Glutamatergic neuron (in vitro differentiated cells): Measurements from ENCODE around the gene SLC26A9. TPM values are rescaled to one million over a fixed set of nuclear protein-coding genes. Genes with fewer than 3 reads are reported as not detected.
A peak's percentile ranks its signal among the peaks of the same experiment; 100 is the strongest.
"Not testable (repeated sequence)": the region's sequence is repeated elsewhere in the genome, so short reads cannot be mapped to it uniquely, and the experiment has no call there.

Source experiments
- DNase-seq: peaks from one replicate; pipeline ENCODE4 v3.0.0; 2022
- H3K27ac Mint-ChIP-seq: one replicate; pipeline ENCODE4 v1.8.0; 2020; ENCODE audit warnings: mild to moderate bottlenecking, mixed read lengths, inconsistent platforms; ENCODE audit not compliant: unreplicated experiment
- H3K27me3 Mint-ChIP-seq: one replicate; pipeline ENCODE4 v1.8.0; 2020; ENCODE audit warnings: mild to moderate bottlenecking, moderate library complexity, mixed read lengths, inconsistent platforms; ENCODE audit not compliant: unreplicated experiment
- H3K36me3 Mint-ChIP-seq: one replicate; pipeline ENCODE4 v1.8.0; 2020; ENCODE audit warnings: mild to moderate bottlenecking, mixed read lengths, inconsistent platforms; ENCODE audit not compliant: unreplicated experiment
- H3K4me1 Mint-ChIP-seq: one replicate; pipeline ENCODE4 v1.8.0; 2020; ENCODE audit warnings: mild to moderate bottlenecking, low read depth, mixed read lengths, inconsistent platforms; ENCODE audit not compliant: unreplicated experiment
- H3K4me3 Mint-ChIP-seq: one replicate; pipeline ENCODE4 v1.8.0; 2020; ENCODE audit warnings: mild to moderate bottlenecking, mixed read lengths, inconsistent platforms; ENCODE audit not compliant: unreplicated experiment
- H3K9me3 Mint-ChIP-seq: one replicate; pipeline ENCODE4 v1.8.0; 2020; ENCODE audit warnings: mild to moderate bottlenecking, moderate library complexity, mixed read lengths, inconsistent platforms; ENCODE audit not compliant: unreplicated experiment
- total RNA-seq: library from RNA; stranded (reverse); fragmentation: NEBNext Ultra II Directional; extraction: Animal tissue kit (Norgen Biotek cat#: 25700); gene quantifications from one replicate; pipeline ENCODE4 v1.2.1, GENCODE V29; 2021; ENCODE audit not compliant: unreplicated experiment
- TF ChIP-seq, protein P1 (sequence below): fragments of 200-600 bp; sonication (generic); IDR thresholded peaks from one replicate; pipeline ENCODE4 v1.5.0; 2021; ENCODE audit not compliant: partially characterized antibody, unreplicated experiment

Gene SLC26A9
- total RNA-seq, 1 donor from 2014 or later: not detected

DNA sequence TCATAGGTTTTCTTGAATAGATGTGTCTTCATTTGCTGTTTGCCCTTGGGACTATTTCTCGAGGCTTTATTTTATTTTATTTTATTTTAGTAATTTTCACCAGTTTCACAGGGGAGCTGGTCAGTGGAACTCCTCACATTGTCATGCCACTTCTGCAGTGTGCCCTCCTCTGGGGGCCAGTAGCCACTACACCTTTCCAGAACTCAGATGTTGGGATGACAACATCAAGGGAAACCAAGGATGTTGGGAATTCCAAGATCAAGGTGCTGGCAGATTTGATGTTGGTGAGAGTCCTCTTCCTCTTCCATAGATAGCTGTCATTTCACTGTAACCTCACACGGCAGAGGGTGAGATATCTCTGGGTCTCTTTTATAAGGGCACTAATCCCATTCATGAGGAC, 35.5 kb downstream of the SLC26A9 start:
- Mint-ChIP-seq H3K36me3 (no peaks in the 10 kb centered on the region), H3K27me3 (peaks cover 1% of the 10 kb centered on the region), H3K27ac (no peak overlapping the region), H3K4me3 (no peak overlapping the region), H3K4me1 (no peaks in the 10 kb centered on the region), H3K9me3 (peaks cover 1% of the 10 kb centered on the region)
- TF ChIP-seq, protein P1, sequence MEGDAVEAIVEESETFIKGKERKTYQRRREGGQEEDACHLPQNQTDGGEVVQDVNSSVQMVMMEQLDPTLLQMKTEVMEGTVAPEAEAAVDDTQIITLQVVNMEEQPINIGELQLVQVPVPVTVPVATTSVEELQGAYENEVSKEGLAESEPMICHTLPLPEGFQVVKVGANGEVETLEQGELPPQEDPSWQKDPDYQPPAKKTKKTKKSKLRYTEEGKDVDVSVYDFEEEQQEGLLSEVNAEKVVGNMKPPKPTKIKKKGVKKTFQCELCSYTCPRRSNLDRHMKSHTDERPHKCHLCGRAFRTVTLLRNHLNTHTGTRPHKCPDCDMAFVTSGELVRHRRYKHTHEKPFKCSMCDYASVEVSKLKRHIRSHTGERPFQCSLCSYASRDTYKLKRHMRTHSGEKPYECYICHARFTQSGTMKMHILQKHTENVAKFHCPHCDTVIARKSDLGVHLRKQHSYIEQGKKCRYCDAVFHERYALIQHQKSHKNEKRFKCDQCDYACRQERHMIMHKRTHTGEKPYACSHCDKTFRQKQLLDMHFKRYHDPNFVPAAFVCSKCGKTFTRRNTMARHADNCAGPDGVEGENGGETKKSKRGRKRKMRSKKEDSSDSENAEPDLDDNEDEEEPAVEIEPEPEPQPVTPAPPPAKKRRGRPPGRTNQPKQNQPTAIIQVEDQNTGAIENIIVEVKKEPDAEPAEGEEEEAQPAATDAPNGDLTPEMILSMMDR: peak; percentile 27
- DNase-seq: no peak

DNA sequence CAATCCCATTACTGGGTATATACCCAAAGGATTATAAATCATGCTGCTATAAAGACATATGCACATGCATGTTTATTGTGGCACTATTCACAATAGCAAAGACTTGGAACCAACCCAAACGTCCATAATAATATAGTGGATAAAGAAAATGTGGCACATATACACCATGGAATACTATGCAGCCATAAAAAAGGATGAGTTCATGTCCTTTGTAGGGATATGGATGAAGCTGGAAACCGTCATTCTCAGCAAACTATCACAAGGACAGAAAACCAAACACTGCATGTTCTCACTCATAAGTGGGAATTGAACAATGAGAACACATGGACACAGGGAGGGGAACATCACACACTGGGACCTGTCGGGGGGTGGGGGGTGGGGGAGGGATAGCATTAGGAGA, 38.2 kb downstream of the SLC26A9 start:
- H3K4me1 Mint-ChIP-seq, H3K4me3 Mint-ChIP-seq, H3K27ac Mint-ChIP-seq, H3K36me3 Mint-ChIP-seq, H3K27me3 Mint-ChIP-seq, H3K9me3 Mint-ChIP-seq, DNase-seq: not testable (repeated sequence)

DNA sequence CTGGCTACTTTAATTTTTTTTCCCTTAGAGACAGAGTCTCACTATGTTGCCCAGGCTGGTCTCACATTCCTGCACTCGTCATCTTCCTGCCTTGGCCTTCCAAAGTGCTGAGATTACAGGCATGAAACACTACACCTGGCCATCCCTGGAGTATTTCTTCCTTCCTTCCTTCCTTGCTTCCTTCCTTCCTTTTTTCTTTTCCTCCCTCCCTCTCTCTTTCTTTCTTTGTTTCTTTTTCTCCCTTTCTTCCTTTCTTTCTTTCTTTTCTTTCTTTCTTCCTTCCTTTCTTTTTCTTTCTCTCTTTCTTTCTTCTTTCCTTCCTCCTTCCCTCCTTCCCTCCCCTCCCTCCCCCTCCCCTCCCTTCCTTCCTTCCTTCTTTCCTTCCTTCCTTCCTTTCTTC, 46.9 kb downstream of the SLC26A9 start:
- Mint-ChIP-seq H3K27me3 (peaks cover 2% of the 10 kb centered on the region), H3K4me1 (no peaks in the 10 kb centered on the region), H3K4me3 (no peak overlapping the region), H3K9me3 (peaks cover 4% of the 10 kb centered on the region), H3K36me3 (peaks cover 9% of the 10 kb centered on the region), H3K27ac (no peak overlapping the region)
- TF ChIP-seq, protein P1: no peak
- DNase-seq: no peak

DNA sequence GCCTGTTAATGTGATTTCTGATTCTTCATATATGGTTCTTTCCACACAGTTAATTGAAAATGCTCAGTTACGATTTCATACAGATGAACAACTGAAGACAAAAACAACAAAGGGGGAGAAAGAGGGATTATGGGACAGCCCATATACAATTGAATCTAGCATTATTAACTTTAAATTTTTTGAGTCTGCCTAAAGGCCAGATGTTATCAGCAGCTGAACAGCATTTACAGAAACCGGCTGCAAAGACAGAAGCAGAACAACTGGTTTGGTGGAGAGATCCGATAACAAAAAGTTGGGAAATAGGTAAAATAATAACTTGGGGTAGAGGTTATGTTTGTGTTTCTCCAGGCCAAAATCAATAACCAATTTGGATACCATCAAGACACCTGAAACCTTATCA, 49.1 kb downstream of the SLC26A9 start:
- not testable (repeated sequence) for H3K4me3 Mint-ChIP-seq, H3K27me3 Mint-ChIP-seq, DNase-seq, H3K27ac Mint-ChIP-seq, H3K4me1 Mint-ChIP-seq
- peaks cover 16% of the 10 kb centered on the region for H3K36me3 Mint-ChIP-seq
- peaks cover 11% of the 10 kb centered on the region for H3K9me3 Mint-ChIP-seq

DNA sequence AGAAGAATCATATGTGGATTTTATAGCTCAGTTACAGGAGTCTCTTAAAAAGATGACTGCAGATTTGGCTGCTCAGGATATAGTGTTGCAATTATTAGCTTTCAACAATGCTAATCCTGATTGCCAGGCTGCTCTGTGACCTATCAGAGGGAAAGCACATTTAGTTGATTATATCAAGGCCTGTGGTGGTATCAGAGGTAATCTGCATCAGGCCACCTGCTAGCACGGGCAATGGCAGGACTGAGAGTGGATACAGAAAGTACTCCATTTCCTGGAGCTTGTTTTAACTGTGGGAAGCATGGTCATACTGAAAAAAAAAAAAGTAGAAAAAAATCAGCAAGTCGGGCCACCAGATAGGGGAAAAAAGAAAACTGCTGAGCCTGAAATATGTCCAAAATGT, 51.1 kb downstream of the SLC26A9 start:
- not testable (repeated sequence) for H3K27ac Mint-ChIP-seq, H3K4me1 Mint-ChIP-seq, H3K4me3 Mint-ChIP-seq, DNase-seq, H3K27me3 Mint-ChIP-seq
- peaks cover 16% of the 10 kb centered on the region for H3K36me3 Mint-ChIP-seq
- H3K9me3 Mint-ChIP-seq: peaks cover 12% of the 10 kb centered on the region

DNA sequence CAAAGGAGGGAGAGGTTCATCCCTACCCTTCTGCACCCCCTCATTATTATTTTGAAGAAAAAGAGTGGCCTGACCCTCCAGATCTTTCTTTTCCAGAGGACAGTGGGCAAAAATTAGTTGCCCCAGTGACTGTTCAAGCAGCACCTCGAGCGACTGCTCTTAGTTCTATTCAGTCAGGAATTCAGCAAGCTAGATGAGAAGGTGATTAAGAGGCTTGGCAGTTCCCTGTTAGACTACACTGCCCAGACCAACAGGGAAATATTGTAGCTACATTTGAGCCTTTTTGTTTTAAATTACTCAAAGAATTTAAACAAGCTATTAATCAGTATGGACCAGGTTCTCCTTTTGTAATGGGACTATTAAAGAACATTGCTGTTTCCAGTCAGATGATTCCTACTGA, 51.8 kb downstream of the SLC26A9 start:
- H3K36me3 Mint-ChIP-seq: peaks cover 12% of the 10 kb centered on the region

DNA sequence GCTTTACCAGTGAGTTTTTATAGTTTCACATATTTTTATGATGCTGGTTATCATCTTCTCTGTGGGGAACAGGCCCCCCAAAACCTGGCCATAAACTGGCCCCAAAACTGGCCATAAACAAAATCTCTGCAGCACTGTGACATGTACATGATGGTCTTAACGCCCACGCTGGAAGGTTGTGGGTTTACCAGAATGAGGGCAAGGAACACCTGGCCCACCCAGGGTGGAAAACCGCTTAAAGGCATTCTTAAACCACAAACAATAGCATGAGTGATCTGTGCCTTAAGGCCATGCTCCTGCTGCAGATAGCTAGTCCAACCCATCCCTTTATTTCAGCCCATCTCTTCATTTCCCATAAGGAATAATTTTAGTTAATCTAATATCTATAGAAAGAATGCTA, 52.6 kb downstream of the SLC26A9 start:
- H3K4me3 Mint-ChIP-seq, H3K27ac Mint-ChIP-seq, H3K36me3 Mint-ChIP-seq, DNase-seq, H3K4me1 Mint-ChIP-seq, H3K27me3 Mint-ChIP-seq, H3K9me3 Mint-ChIP-seq: not testable (repeated sequence)

More for the DNA sequence above, 51.8 kb downstream of the SLC26A9 start:
- DNase-seq, H3K4me3 Mint-ChIP-seq, H3K4me1 Mint-ChIP-seq, H3K27ac Mint-ChIP-seq, H3K27me3 Mint-ChIP-seq: not testable (repeated sequence)
- H3K9me3 Mint-ChIP-seq: peaks cover 11% of the 10 kb centered on the region

DNA sequence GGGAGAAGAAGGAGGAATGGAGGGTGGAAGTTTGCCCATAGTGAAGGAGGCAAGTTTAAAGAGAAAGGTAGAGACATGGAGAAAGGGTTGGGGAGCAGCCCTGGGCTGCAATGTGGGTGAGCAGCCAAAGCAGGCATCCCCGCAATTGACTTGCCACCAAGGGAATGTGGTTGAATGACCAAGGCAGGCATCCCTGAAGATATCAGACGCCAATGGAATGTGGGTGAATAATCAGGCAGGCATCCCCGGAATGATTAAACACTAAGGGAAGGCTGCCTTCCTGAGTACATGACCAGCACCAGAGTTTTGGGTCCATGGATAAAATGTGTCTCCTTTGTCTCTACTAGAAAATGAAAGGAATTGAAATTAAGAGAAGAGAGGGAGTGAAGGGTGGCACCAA, 53.5 kb downstream of the SLC26A9 start:
- not testable (repeated sequence) for H3K9me3 Mint-ChIP-seq, H3K27me3 Mint-ChIP-seq, H3K36me3 Mint-ChIP-seq, H3K4me1 Mint-ChIP-seq, H3K27ac Mint-ChIP-seq, H3K4me3 Mint-ChIP-seq, DNase-seq

DNA sequence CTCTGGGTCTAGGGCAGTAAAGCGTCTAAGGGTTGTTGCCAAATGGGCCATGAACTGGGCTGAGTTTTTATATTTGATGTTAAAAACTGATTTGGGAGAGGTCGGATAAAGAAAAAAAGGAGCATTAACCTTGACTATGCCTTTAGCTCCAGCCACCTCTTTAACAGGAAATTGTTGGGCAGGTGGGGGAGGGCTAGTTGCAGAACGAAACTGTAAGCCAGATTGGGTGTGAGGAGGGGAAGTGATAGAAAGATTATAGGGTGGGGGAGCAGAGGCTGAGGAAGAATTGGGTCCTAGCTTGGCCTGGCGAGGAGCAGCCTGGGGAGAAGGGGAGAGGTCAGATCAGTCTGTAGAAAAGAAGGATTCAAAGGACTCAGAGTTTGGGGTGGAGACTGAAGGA, 54.2 kb downstream of the SLC26A9 start:
- not testable (repeated sequence) for H3K9me3 Mint-ChIP-seq, H3K36me3 Mint-ChIP-seq, H3K27ac Mint-ChIP-seq, H3K4me3 Mint-ChIP-seq, DNase-seq, H3K4me1 Mint-ChIP-seq, H3K27me3 Mint-ChIP-seq
